Glutamatergic neuron (in vitro differentiated cells): ENCODE data around the gene FCRLA. TPM values are rescaled to one million over a fixed set of nuclear protein-coding genes. Genes with fewer than 3 reads are reported as not detected.
"Not testable (repeated sequence)": the region's sequence is repeated elsewhere in the genome, so short reads cannot be mapped to it uniquely, and the experiment has no call there.

Source experiments
- DNase-seq: peaks from one replicate; pipeline ENCODE4 v3.0.0; 2022
- H3K27ac Mint-ChIP-seq: one replicate; pipeline ENCODE4 v1.8.0; 2020; ENCODE audit warnings: mild to moderate bottlenecking, mixed read lengths, inconsistent platforms; ENCODE audit not compliant: unreplicated experiment
- H3K27me3 Mint-ChIP-seq: one replicate; pipeline ENCODE4 v1.8.0; 2020; ENCODE audit warnings: mild to moderate bottlenecking, moderate library complexity, mixed read lengths, inconsistent platforms; ENCODE audit not compliant: unreplicated experiment
- H3K36me3 Mint-ChIP-seq: one replicate; pipeline ENCODE4 v1.8.0; 2020; ENCODE audit warnings: mild to moderate bottlenecking, mixed read lengths, inconsistent platforms; ENCODE audit not compliant: unreplicated experiment
- H3K4me1 Mint-ChIP-seq: one replicate; pipeline ENCODE4 v1.8.0; 2020; ENCODE audit warnings: mild to moderate bottlenecking, low read depth, mixed read lengths, inconsistent platforms; ENCODE audit not compliant: unreplicated experiment
- H3K4me3 Mint-ChIP-seq: one replicate; pipeline ENCODE4 v1.8.0; 2020; ENCODE audit warnings: mild to moderate bottlenecking, mixed read lengths, inconsistent platforms; ENCODE audit not compliant: unreplicated experiment
- H3K9me3 Mint-ChIP-seq: one replicate; pipeline ENCODE4 v1.8.0; 2020; ENCODE audit warnings: mild to moderate bottlenecking, moderate library complexity, mixed read lengths, inconsistent platforms; ENCODE audit not compliant: unreplicated experiment
- CTCF ChIP-seq: fragments of 200-600 bp; sonication (generic); IDR thresholded peaks from one replicate; pipeline ENCODE4 v1.5.0; 2021; ENCODE audit not compliant: partially characterized antibody, unreplicated experiment
- long read RNA-seq: library from polyadenylated mRNA; unstranded; transcript quantifications from one replicate; pipeline ENCODE4 v2.0.0, GENCODE V29; 2020; ENCODE audit not compliant: unreplicated experiment
- total RNA-seq: library from RNA; stranded (reverse); fragmentation: NEBNext Ultra II Directional; extraction: Animal tissue kit (Norgen Biotek cat#: 25700); gene quantifications from one replicate; pipeline ENCODE4 v1.2.1, GENCODE V29; 2021; ENCODE audit not compliant: unreplicated experiment

Gene FCRLA
- total RNA-seq: 0.39 TPM
- long read RNA-seq, partial matches to known transcripts: 0 of 1 reads
- long read RNA-seq, other reads (novel, unspliced or antisense): 0 of 1 reads

- no peak for TF ChIP-seq CTCF
- H3K4me1 Mint-ChIP-seq: no peaks in the 10 kb centered on the region
- H3K27me3 Mint-ChIP-seq: peaks cover 10% of the 10 kb centered on the region
- H3K9me3 Mint-ChIP-seq: peaks cover 1% of the 10 kb centered on the region
- H3K36me3 Mint-ChIP-seq: peaks cover 5% of the 10 kb centered on the region
- DNase-seq: no peak
- H3K4me3 Mint-ChIP-seq: no peak within 1 kb of the TSS
- H3K27ac Mint-ChIP-seq: no peak within 1 kb of the TSS
Measured at GRCh38 chr1:161706482-161707347, at the start of gene FCRLA. TSS of gene FCRLA (plus strand) at chr1:161707229. CDS start at chr1:161707265, 36 bp downstream.

GRCh38 chr1:161658524-161658923 is 48.5 kb upstream of the FCRLA start:
- H3K36me3 Mint-ChIP-seq, H3K27ac Mint-ChIP-seq, DNase-seq, H3K9me3 Mint-ChIP-seq, H3K4me3 Mint-ChIP-seq, H3K27me3 Mint-ChIP-seq, H3K4me1 Mint-ChIP-seq: not testable (repeated sequence)

GRCh38 chr1:161661660-161662311 is 45.2 kb upstream of the FCRLA start:
- H3K27me3 Mint-ChIP-seq, DNase-seq, H3K9me3 Mint-ChIP-seq, H3K36me3 Mint-ChIP-seq, H3K27ac Mint-ChIP-seq, H3K4me3 Mint-ChIP-seq, H3K4me1 Mint-ChIP-seq: not testable (repeated sequence)

GRCh38 chr1:161662684-161663339 is 44.2 kb upstream of the FCRLA start, which contains the start of gene FCGR2B:
TSS of gene FCGR2B (plus strand) at chr1:161663143. CDS start at chr1:161663242, 99 bp downstream.
- DNase-seq, H3K4me3 Mint-ChIP-seq, H3K36me3 Mint-ChIP-seq, H3K27ac Mint-ChIP-seq, H3K9me3 Mint-ChIP-seq, H3K27me3 Mint-ChIP-seq, H3K4me1 Mint-ChIP-seq: not testable (repeated sequence)

- not testable (repeated sequence) for H3K27ac Mint-ChIP-seq, H3K36me3 Mint-ChIP-seq, H3K27me3 Mint-ChIP-seq, H3K9me3 Mint-ChIP-seq, DNase-seq, H3K4me3 Mint-ChIP-seq, H3K4me1 Mint-ChIP-seq
Measured at GRCh38 chr1:161663569-161663968, 43.5 kb upstream of the FCRLA start.

- DNase-seq, H3K4me1 Mint-ChIP-seq, H3K27me3 Mint-ChIP-seq, H3K4me3 Mint-ChIP-seq, H3K27ac Mint-ChIP-seq, H3K36me3 Mint-ChIP-seq, H3K9me3 Mint-ChIP-seq: not testable (repeated sequence)
Measured at GRCh38 chr1:161664689-161665088, 42.3 kb upstream of the FCRLA start.

GRCh38 chr1:161671045-161672020 is 35.7 kb upstream of the FCRLA start:
- not testable (repeated sequence) for H3K4me1 Mint-ChIP-seq, H3K36me3 Mint-ChIP-seq, DNase-seq, H3K9me3 Mint-ChIP-seq, H3K27ac Mint-ChIP-seq, H3K27me3 Mint-ChIP-seq
- H3K4me3 Mint-ChIP-seq: peak overlapping the region; percentile 21

- not testable (repeated sequence) for DNase-seq, H3K4me3 Mint-ChIP-seq, H3K36me3 Mint-ChIP-seq, H3K27ac Mint-ChIP-seq, H3K4me1 Mint-ChIP-seq, H3K27me3 Mint-ChIP-seq, H3K9me3 Mint-ChIP-seq
Measured at GRCh38 chr1:161673437-161673836, 33.6 kb upstream of the FCRLA start.

GRCh38 chr1:161674447-161674846 is 32.6 kb upstream of the FCRLA start:
- not testable (repeated sequence) for H3K27ac Mint-ChIP-seq, H3K36me3 Mint-ChIP-seq, H3K27me3 Mint-ChIP-seq, DNase-seq, H3K9me3 Mint-ChIP-seq, H3K4me1 Mint-ChIP-seq, H3K4me3 Mint-ChIP-seq

- H3K36me3 Mint-ChIP-seq, DNase-seq, H3K27me3 Mint-ChIP-seq, H3K9me3 Mint-ChIP-seq, H3K27ac Mint-ChIP-seq, H3K4me1 Mint-ChIP-seq, H3K4me3 Mint-ChIP-seq: not testable (repeated sequence)
Measured at GRCh38 chr1:161674908-161675307, 32.1 kb upstream of the FCRLA start.
